Brain microvascular endothelial cell (primary cell): Measurements from ENCODE around the gene MT1B.
"Not testable (repeated sequence)": the region's sequence is repeated elsewhere in the genome, so short reads cannot be mapped to it uniquely, and the experiment has no call there.

Source experiments
- DNase-seq: peaks from one replicate; pipeline ENCODE4 v3.0.0-alpha.2; 2020
- H3K27ac ChIP-seq: fragments of 250-450 bp; sonication (Bioruptor Pico); 2 replicates; pipeline ENCODE4 v1.5.1; 2020; ENCODE audit warnings: mild to moderate bottlenecking, moderate library complexity
- H3K27me3 ChIP-seq: fragments of 250-450 bp; sonication (Bioruptor Pico); replicated peaks from 2 replicates; pipeline ENCODE4 v1.5.1; 2020; ENCODE audit warnings: mild to moderate bottlenecking
- H3K36me3 ChIP-seq: fragments of 250-450 bp; sonication (Bioruptor Pico); replicated peaks from 2 replicates; pipeline ENCODE4 v1.5.1; 2020; ENCODE audit warnings: mild to moderate bottlenecking
- H3K4me3 ChIP-seq: 2 replicates; pipeline ENCODE4 v1.5.1; 2011; ENCODE audit warnings: low read depth, mild to moderate bottlenecking, control low read depth, low read length, moderate library complexity
- in situ Hi-C: cut with HindIII; loops from 2 replicates; pipeline ENCODE4 v1.10.0; 2017; ENCODE audit warnings: low sequenced_read_pairs, low pct_ligation_motif_present
- TF ChIP-seq, protein P1 (sequence below): IDR thresholded peaks from 2 replicates; pipeline ENCODE4 v1.5.1; 2011; ENCODE audit warnings: low read depth, mild to moderate bottlenecking, moderate library complexity, low read length, control low read depth, inconsistent platforms; ENCODE audit errors: missing control alignments

Gene MT1B

DNA sequence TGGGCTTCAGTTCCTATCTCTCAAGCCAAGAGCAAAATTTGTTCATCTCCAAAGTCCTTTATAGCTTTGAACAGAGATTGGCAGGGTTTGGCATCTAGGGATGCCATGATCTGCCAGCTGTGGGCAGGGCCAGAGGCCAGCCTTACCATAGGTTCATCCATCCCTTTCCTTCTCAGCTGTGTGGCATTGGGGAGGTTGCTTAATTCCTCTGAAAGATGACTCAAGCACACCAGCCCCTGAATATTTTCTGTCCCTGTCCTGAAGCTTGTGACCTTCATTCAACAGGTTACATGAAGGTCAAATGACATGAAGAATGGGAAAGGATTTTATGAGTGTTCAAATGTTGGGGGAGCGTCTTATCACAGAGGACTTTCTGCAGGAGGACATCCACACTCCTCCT lies 12.8 kb downstream of the MT1B start:
- TF ChIP-seq, protein P1, sequence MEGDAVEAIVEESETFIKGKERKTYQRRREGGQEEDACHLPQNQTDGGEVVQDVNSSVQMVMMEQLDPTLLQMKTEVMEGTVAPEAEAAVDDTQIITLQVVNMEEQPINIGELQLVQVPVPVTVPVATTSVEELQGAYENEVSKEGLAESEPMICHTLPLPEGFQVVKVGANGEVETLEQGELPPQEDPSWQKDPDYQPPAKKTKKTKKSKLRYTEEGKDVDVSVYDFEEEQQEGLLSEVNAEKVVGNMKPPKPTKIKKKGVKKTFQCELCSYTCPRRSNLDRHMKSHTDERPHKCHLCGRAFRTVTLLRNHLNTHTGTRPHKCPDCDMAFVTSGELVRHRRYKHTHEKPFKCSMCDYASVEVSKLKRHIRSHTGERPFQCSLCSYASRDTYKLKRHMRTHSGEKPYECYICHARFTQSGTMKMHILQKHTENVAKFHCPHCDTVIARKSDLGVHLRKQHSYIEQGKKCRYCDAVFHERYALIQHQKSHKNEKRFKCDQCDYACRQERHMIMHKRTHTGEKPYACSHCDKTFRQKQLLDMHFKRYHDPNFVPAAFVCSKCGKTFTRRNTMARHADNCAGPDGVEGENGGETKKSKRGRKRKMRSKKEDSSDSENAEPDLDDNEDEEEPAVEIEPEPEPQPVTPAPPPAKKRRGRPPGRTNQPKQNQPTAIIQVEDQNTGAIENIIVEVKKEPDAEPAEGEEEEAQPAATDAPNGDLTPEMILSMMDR, result no peak
- DNase-seq, result no peak
- H3K27me3 ChIP-seq, result peaks cover 47% of the 10 kb centered on the region
- no peak overlapping the region for H3K27ac ChIP-seq
- H3K4me3 ChIP-seq, result no peak overlapping the region
- in situ Hi-C loops, result no loop called here
- no peaks in the 10 kb centered on the region for H3K36me3 ChIP-seq

DNA sequence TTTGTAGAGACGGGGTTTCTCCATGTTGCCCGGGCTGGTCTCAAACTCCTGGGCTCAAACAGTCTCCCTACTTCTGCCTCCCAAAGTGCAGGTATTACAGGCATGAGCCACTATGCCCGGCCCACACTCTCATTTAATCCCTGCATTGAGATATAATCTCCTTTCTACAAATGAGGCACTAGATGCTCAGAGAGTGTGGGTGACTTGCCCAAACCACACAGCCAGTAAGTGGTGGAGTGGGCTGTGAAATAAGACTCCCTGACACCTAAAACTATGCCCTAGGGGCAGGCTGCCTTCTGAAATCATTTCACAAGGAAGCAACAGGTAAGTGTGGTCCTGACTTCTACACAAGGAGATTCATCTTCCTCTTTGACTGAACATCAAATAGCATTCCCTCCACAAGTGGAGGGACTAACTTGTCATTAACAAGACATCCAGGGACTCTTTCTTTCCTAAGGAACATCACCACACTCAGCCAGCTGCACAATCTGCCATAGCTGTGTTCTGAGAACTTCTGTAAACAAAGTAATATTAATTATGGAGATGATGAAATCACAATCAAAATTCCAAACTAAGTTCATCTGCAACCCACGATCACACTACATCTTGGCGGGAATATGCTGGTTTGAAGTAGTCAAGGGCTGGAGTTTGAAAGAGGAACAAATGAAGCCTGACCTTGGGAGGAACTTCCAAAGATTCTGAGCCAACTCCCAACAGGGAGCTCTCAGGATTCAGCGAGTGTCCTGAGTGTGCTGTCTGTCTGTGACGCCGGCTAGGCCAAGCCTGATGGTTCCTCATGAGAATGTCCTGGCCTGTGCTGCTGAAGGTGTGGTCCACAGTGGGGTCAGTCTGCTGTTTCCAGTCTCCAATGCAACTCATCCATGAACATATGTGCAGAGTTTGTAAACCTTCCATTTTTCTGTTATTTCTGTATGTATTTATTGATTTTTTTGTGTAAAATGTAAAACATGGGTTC lies 13.9 kb downstream of the MT1B start:
- peaks cover 58% of the 10 kb centered on the region for H3K27me3 ChIP-seq
- H3K4me3 ChIP-seq, H3K36me3 ChIP-seq, DNase-seq, in situ Hi-C loops, H3K27ac ChIP-seq: not testable (repeated sequence)

DNA sequence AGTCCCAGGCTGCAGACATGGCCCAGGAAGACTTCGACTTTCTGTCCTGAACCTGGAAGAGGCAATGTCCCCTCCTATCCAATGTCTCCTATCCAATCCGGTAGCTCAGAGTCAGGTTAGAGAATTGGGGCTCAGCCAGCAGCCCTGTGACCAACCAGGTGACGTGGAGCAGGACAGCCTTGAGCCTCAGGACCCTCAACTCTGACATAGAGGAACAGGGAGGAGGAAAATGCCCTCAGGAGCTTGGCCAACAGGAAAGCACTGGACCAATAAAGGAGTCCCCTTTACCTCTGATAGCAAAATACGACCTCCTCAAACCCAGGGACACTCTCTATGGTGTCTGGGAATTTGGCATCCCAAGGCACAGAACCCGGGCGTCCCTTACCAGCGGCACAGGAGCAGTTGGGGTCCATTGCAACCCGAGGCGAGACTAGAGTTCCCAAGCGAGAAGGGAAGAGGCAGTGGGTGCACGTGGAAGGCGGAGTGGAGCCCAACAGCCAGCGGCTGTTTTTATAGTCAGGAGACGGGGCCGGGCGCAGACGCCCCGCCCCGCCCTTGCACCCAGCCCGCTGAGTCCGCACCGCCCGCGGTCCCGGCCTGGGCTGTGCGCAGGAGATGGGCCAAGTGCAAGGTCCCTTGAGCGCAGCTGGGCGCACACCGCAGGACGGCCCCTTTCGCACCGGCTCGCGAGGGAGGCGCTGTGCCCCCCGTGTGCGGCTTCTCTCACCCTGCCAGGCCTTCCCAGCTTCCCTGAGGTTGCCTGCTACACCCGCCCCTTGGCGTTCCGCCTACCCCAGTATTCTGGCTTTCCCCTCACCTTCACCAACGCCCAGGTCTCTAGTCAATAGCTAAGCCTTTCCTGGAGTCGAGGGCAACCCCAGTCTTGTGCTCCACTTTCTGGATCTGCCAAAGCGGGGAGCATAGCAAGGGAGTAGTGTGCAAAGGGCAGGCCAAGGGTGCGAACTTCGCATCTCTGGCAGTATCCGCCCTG lies 16.2 kb downstream of the MT1B start, which contains the start of gene MT1G:
Gene MT1G (minus strand): TSS at position 485 of the 991 bp plus-strand sequence. CDS start 72 bp downstream, at position 413.
- Histone ChIP-seq H3K4me3 (no peak within 1 kb of the TSS), H3K27ac (no peak within 1 kb of the TSS), H3K27me3 (peaks cover 58% of the 10 kb centered on the region), H3K36me3 (no peaks in the 10 kb centered on the region)
- TF ChIP-seq, protein P1, result no peak
- in situ Hi-C loops, result no loop called here
- DNase-seq, result no peak

DNA sequence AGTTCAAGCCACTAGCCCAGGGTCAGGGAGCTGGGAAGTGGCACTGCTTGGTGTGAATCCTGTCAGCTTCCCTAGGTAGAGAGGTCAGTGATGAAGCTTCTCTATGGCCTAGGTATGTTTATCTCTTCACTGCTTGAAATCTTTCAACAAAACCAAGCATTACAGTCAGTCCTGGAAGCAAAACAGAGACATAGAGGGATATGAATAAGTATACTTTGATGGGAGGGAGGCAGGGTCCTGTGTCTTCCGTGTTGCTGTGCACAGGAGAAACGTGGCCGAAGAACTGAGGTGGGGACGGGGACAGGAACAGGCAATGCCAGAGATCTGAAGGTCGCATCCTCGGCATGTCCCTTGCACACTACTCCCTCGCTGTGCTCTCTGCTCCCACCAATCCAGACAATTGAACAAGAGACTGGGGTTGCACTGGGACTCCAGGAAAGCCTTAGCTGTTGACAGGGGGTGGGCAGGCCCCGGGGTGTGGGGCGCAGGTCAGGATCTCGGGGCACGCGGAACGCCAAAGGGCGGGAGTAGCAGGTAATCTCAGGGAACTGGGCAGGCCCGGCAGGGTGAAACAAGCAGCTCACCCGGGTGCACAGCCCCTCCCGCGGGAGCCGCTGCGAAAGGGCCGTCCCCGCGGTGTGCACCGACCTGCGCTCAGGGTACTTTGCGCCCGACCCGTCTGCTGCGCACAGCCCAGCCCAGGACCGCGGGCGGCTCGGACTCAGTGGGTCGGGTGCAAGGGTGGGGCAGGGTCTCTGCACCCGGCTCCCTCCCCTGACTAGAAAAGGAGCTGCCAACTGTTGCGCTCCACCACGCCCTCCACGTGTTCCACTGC lies 17.5 kb downstream of the MT1B start, which contains the start of gene MT1H:
Gene MT1H (plus strand): TSS at position 810 of the 835 bp plus-strand sequence. CDS start 71 bp downstream, outside the sequence.
- no peak for DNase-seq
- TF ChIP-seq, protein P1, result no peak
- in situ Hi-C loops, result no loop called here
- H3K27me3 ChIP-seq, result peaks cover 51% of the 10 kb centered on the region
- no peak within 1 kb of the TSS for H3K4me3 ChIP-seq
- no peaks in the 10 kb centered on the region for H3K36me3 ChIP-seq
- no peak within 1 kb of the TSS for H3K27ac ChIP-seq

DNA sequence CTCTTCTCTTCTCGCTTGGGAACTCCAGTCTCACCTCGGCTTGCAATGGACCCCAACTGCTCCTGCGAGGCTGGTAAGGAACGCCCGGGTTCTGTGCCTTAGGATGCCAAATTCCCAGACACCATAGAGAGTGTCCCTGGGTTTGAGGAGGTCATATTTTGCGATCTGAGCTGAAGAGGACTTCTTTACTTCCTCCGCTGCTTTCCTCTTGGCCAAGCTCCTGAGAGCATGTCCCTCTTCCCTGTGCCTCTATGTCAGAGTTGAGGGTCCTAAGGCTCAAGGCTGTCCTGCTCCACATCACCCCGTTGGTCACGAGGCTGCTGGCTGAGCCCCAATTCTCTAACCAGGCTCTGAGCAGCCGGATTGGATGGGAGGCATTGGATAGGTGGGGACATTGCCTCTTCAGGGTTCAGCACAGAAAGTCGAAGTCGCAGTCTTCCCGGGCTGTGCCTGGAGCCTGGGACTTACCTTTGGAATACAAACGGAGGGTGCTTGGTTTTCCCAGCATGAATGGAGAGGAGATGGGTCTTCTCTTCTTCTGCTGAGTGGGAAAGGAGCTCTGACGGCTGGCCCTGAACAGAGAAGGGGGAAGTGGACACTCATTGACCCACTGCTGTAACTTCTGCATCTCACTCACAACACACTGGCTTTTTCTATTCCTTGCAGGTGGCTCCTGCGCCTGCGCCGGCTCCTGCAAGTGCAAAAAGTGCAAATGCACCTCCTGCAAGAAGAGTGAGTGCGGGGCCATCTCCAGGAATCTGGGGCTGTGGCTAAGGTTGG lies 18.3 kb downstream of the MT1B start:
- Histone ChIP-seq H3K27ac (no peak overlapping the region), H3K27me3 (peaks cover 47% of the 10 kb centered on the region), H3K36me3 (no peaks in the 10 kb centered on the region), H3K4me3 (no peak overlapping the region)
- TF ChIP-seq, protein P1, result no peak
- no peak for DNase-seq
- in situ Hi-C loops, result no loop called here
